ENCODE measurements around the gene MAP4K2. TPM values are rescaled to one million over a fixed set of nuclear protein-coding genes. Genes with fewer than 3 reads are reported as not detected.

MAP4K2 gene
- total and polyA plus RNA-seq, 9 of the 15 experiments (the other 6 are each of a cell fraction or from before 2014, with no cell fraction given), result 0.13 to 14.5 (median 7.3) TPM

- TF ChIP-seq EP400 (IDR thresholded peaks at IDR 0.05), result no peak
- no peak for TF ChIP-seq CTCF (IDR thresholded peaks at IDR 0.05 in 2 of 3, conservative IDR thresholded peaks at IDR 0.05 in 1 of 3; ENCODE audit: insufficient read depth in 2 of 3, low read depth in 1 of 3, low read length in 3 of 3)
- TF ChIP-seq LCOR (CRISPR knock-in tag; IDR thresholded peaks at IDR 0.05), result no peak
- no peak for TF ChIP-seq REST (IDR thresholded peaks at IDR 0.05; ENCODE audit: borderline replicate concordance)
- no peak for TF ChIP-seq REST (CRISPR knock-in tag; IDR thresholded peaks at IDR 0.05; ENCODE audit: low read depth)
- TF ChIP-seq PYGO2 (tag; IDR thresholded peaks at IDR 0.05), result no peak
- 0 out of 2 replicates have a peak, but pooled peaks have one; percentile 53 for TF ChIP-seq ZNF263 (CRISPR knock-in tag; IDR thresholded peaks at IDR 0.05; ENCODE audit: borderline replicate concordance)
- no peak for TF ChIP-seq ELF4 (CRISPR knock-in tag; IDR thresholded peaks at IDR 0.05)
- TF ChIP-seq BRCA1 (IDR thresholded peaks at IDR 0.05), result no peak
- TF ChIP-seq BRCA1 (CRISPR knock-in tag; IDR thresholded peaks at IDR 0.05), result no peak
- TF ChIP-seq HDAC8 (tag; IDR thresholded peaks at IDR 0.05), result no peak
- no peak for TF ChIP-seq ZBTB2 (IDR thresholded peaks at IDR 0.05)
- TF ChIP-seq ZNF696 (CRISPR knock-in tag; conservative IDR thresholded peaks at IDR 0.05), result no peak
- TF ChIP-seq ZBTB43 (CRISPR knock-in tag; IDR thresholded peaks at IDR 0.05), result no peak
- TF ChIP-seq MAFG (tag; conservative IDR thresholded peaks at IDR 0.05), result no peak
- no peak for TF ChIP-seq ATF7 (IDR thresholded peaks at IDR 0.05)
Observed at GRCh38 chr11:64778223-64778472, 24.9 kb downstream of the MAP4K2 start (continued).

Data from K562 (cell line).